HUDEP-2 (cell line): ENCODE data around the gene BMP5.

Experiments used
- DNase-seq, 76 experiments: peaks; one replicate each; lab custom pipeline; 2025; ENCODE audit not compliant: unreplicated experiment in 76 of 76; lab: John Stamatoyannopoulos, UW

Gene BMP5

GRCh38 chr6:55874316-55874715 lies 1.1 kb downstream of the BMP5 start:
- DNase-seq: no peak

DNA sequence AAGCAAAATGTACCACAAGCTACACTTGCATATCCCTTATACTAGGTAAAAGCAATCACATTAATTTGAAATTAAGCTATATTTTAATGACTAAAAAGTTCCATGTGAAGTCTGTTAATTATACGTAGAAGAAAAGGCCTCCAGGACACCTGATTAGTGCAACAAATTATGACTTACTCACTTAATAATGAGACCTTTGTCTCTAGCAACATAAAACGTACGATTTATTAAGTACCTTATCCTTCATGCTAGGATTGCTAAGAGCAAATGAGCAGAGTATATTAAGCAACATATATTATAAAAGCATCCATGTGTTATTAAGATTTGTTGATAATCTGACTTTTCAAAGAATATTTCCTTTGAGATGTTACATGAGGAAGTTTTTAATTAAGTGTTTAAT lies 2.5 kb downstream of the BMP5 start:
- DNase-seq: no peak

- no peak for DNase-seq
Observed at GRCh38 chr6:55870181-55870813, 5.1 kb downstream of the BMP5 start.

GRCh38 chr6:55869674-55870073 lies 5.7 kb downstream of the BMP5 start:
- DNase-seq: no peak

- no peak for DNase-seq
Observed at GRCh38 chr6:55868771-55869479, 6.5 kb downstream of the BMP5 start.

DNA sequence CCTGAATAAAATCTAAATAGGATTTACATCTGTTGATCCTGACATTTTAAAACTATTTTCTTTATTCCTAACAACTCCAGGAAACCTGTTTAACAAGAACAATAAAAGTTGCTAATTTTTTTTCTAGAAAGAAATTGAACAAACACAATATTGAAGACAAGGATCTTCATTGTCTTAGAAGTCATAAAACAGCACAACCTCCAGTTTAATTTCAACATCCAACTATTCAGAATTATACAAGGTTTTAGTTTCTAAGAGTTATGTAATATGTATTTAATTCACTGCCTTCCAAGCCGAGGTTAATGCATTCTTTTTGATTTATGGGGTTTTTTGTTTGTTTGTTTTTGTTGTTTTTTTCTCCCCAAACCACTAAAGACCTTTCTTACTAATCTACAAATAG lies 7.2 kb downstream of the BMP5 start:
- DNase-seq: no peak

DNA sequence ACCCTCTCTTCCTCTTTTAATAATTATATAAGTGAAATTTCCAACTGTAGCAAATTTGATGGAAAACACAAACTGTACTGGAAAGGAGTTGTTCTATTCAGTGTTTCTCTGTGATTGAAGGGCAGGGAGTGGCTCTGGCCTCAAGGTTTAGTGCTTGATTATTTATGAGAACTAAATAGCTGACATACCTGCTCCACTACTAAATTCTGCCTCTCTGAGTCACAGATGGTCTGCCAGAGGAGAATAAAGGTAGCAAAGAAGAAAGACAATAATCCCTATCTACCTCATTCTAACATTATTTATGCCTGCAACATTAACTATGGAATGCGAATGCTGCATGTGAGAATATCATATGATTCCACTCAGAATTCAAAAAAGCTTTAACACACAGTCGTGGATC lies 9.3 kb downstream of the BMP5 start:
- no peak for DNase-seq

- DNase-seq: no peak
Observed at GRCh38 chr6:55853008-55854001, 22.1 kb downstream of the BMP5 start.

GRCh38 chr6:55841341-55841740 lies 34.0 kb downstream of the BMP5 start:
- no peak for DNase-seq

GRCh38 chr6:55839080-55839479 lies 36.3 kb downstream of the BMP5 start:
- no peak for DNase-seq

GRCh38 chr6:55836945-55837344 lies 38.4 kb downstream of the BMP5 start:
- DNase-seq: no peak

GRCh38 chr6:55836481-55836880 lies 38.9 kb downstream of the BMP5 start:
- DNase-seq: no peak

- no peak for DNase-seq
Observed at GRCh38 chr6:55835220-55835619, 40.2 kb downstream of the BMP5 start.

GRCh38 chr6:55833284-55833683 lies 42.1 kb downstream of the BMP5 start:
- no peak for DNase-seq

GRCh38 chr6:55827818-55828522 lies 47.4 kb downstream of the BMP5 start:
- DNase-seq: no peak

GRCh38 chr6:55826941-55827340 lies 48.4 kb downstream of the BMP5 start:
- no peak for DNase-seq

DNA sequence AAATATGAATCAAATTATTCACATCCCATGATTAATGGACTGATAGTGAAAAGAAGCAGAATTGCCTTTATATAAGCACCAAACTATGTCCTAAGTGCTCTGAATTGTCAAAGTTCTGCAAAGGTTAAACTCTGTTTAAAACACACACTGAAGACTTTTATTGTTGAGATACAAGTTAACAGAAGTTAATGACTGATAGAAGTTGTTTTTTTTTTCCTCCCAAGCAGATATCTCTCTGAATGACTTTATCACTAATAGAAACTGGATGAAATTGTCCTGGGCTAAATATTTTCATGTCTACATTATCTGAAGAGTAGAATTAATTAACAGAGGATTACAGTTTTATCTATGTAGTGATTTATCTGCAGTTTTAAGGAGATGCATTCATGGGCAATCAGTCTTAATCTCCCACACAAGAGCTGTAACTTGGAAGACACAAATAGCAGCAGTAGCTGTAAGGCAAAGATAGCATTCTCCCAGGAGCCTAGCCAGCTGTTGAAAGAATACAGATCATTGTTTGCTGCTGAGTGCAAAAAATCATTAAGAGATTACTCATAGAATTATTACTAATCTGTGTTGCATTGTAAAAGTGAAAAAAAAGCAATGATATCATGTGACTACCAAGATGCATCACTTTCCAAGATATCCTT lies 49.9 kb downstream of the BMP5 start:
- DNase-seq: peak in 1 of 76 experiments; percentile 3

GRCh38 chr6:55822815-55823214 lies 52.6 kb downstream of the BMP5 start:
- DNase-seq: no peak

DNA sequence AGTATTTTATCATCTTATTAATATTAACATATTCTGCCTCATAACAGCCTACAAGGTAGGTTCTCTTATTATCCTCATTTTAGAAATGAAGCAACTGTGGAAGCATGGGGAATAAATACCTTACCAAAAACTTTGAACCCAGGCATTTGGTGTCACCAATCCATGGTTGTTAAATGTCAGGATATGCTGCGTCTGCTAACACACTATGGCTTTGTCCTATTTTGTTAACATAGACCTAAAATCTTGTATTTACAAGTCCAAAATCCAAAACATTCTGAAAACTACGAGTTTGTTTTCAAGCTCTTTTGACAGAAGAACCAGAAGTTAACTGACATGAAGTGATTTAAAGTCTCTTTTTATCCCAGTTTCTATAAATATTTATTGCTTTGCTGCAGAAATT lies 53.4 kb downstream of the BMP5 start:
- DNase-seq: no peak

DNA sequence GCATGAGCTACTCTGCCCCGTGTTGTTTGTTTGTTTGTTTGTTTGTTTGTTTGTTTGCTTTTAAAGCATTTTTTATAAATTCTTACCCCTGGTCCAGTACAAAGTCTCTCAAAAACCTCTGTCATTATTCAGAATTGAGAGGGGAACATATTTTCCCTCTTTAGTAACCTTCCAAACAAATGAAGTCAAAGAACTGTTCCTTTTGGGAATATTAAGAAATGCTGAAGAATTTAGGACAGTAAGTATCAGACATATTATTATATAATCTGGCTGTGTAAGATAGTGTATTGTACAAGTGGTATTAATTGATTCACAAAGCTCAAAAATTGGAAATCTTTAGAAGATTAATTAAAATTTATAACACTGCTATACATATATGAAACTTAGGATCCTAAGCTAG lies 54.7 kb downstream of the BMP5 start:
- no peak for DNase-seq
